GM19099 (cell line): ENCODE measurements around the gene ADCY2.

Experiments
- POLR2A ChIP-seq: IDR thresholded peaks from 3 replicates; pipeline ENCODE4 v1.6.1; 2011; ENCODE audit warnings: low read depth; ENCODE audit not compliant: insufficient read length; ENCODE audit errors: extremely low read depth

ADCY2 gene

DNA sequence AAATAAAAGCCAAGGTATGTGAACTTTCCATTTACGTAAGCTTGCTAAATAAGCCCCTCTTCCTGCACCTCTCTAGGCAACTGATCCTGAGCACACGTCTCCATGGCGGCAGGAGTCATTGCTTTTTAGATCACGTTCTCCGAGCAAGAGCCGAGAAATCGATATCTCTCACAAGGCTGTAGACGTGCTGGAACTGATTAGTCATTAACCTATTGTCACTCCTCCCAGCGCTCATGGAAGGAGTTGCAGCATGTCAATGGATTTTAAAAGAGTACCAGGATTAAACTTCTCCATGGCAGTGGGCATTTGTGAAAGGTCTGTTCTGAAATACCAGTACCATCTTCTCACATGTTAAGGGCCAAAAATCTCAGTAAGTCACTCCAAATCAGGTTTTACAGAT, 4.7 kb upstream of the ADCY2 start:
- no peak for TF ChIP-seq POLR2A

DNA sequence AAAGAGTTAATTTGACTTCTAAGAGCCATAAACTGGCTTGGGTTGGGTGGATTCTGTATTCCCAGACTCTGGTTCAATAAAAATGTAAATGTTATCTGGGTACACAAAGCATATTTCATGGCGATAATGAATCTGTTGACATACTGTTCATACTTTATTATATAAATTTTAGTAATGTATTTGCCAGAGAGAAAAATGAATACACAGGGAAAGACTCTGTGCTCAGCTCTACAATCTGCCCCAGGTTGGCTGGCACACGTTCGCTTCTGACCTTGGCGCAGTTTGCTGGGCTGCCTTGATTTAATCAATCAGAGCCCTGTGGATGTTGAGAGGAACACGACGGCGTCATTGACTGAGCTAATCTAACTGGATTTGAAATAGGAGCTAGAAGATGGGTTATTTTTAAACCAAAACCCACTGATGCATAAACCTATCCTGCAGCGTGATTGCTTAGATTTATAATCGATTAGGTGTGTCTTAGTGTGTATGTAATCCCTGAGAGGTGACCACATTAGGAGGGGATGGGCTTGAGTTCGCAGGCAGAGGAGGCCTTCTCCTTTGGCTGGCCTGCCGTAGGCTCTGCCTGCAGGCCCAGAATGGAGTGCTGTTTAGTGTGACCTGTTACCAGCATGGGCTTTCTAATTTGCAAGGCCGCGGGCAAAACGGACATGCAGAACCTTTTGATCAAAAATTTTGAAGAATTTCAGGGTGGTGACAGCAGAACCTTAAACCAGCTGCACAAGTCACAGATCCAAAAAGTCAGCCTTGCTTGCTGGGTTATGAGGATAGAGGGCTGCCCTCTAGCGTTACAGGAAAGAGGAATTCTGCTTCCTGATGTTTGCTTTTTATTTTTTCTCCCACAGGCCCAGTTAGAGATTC, 3.9 kb upstream of the ADCY2 start:
- no peak for TF ChIP-seq POLR2A

DNA sequence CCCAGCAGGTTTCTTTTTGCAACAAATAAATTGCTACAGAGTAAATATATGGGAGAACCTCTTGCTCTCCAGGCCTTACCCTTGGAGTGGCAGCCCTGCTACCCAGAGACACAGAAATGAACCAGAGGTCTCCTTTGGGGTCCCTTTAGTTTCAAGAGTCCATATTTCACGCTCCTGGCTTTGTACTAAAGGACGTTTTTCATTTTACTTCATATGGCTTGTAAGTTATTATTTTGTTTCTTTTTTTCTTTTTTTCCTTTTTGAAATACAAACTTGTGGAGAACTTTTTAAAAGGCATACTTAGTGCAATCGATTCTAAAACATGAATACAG, 3.3 kb upstream of the ADCY2 start:
- TF ChIP-seq POLR2A = no peak

DNA sequence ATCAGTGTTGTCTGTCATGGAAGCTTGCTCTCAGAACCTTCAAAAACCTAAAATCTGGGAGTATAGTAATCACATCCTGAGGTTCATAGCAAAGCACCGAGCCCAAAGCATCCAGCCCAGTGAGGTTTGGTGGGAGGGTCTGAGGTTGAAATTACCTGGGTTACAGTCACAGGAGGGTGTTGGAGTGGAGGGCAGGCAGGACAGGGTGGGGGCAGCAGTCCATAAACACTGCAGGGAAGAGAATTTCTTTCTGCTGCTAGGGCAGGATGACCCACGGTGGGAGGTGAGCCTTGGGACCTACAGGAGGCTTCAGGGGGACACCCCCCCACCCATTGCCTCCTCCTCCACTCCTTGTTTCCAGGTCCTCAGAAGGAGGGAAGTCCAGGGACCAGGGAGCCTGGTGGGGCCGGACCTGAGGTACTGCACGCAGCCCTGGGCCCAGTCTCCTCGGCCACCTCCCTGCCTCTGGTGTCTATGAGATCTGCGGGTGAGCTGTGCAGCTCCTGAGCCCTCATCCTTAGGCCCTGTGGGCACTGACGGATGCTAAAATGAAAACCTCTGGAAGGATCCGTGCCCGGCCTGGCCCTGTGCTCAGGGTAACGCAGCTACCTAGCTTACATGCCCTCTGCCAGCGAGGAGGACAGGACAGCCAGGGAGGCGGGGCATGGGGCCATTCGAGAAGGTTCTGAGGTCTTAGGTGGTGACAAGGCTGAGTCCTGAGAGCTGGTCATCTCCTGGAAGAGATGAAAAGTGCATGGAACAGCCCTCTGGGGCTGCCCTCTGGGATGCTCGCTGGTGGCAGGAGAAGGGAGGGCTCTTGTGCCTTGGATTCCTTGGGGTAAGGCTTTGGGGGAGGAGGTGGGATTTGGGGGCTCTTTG, 1.8 kb upstream of the ADCY2 start:
- TF ChIP-seq POLR2A = no peak

DNA sequence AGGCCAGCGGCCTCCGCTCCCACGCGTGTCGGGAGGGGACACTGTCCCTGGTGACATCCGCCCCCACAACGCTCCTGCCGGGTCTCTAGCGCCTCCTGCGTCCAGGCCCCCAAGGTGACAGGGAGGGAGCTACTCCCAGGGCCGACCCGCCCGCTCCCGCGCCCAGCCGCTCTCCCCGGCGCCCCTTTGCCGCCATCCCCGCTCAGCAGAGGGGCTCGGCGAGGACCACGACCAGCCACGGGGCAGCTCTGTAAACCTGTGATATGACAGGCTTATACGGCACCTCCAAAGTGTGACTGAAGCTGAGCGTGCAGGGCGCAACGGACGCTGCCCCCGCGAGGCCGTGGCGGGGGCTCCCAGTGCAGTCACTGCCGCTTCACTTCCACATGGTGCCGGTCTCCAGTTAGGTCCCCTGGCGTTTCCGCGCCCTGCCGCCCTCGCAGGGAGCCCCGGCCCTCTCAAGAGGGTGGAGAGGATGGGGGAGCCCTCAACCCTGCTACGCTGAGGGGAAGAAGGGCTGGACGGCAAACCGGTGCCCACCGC, 978 bp upstream of the ADCY2 start:
- TF ChIP-seq POLR2A = no peak

DNA sequence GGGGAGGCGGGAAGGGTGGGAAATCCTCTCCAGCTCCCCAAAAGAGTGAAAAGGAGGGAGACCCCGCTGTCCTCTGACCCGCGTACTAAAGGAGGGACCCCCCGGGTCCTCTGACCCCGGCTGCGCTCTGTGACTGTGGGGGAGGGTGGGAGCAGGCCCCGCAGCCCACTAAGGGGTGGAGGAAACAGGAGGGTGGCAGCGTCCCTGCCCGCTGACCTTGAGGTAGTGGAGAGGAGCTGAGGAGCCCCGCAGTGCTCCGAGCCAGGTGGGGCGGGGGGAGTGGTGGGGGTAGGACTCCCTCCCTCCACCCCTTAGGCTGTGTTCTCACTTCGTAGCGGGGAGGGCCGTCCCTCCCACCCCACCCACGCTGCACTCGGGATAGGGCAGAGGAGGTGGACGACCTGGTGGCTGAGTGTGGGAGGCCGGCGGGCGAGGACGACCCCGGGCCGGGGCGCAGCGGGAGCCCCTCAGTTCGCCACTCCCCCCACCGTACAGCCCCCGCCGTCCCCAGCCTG, 449 bp upstream of the ADCY2 start:
- no peak for TF ChIP-seq POLR2A

DNA sequence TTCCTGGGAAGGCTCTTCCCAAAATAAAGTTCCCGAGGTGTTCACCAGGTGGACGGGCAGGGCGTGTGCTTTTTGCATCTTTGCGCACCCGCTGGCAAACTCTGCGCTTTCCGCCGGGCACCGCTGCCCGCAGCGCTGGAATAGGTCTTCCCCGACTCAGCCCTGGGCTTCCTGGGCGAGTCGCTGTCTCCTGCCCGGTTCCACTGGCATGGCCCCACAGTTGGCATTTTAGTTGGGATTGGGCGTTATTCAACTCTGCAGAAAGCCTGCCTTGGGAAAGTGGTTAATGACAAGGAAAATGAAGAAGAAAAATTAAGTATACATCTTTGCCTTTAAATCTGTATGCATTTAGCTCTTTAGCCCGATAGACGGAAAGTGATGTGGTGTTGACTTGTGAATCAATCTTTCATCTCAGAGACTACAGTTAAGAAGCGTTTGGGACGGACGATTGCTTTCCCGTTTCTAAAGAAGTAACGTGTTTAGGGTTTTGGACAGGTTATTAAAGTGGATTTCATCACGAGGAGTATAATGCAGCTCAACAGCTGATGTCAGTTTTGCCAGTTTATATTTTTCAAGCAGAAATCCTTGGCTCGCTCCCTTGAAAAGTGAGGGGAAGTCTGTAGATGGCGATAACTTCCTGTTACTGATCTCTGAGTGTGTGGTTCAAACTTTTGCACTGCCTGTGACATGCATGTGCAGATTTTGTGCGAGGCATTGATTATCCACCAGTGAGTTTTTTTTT, 946 bp downstream of the ADCY2 start:
- no peak for TF ChIP-seq POLR2A

DNA sequence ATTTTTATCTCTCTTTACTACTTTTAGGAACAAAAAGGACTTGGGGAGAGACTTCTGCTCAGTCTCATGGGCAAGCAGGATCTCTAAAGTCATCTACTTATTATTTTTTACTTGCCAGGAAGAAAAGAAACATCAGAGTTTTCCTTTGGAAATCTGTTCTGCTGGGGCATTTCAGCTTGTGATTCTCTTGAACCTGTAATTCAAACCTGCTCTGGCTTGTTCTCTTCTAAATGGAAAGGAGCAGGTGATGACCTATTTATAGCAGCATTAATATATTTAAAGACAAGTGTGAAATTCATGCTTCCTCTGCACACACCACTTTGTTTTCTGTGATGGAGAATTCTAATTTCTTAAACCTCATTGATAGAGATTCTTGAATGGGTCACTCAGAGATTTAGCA, 2.0 kb downstream of the ADCY2 start:
- TF ChIP-seq POLR2A = no peak

DNA sequence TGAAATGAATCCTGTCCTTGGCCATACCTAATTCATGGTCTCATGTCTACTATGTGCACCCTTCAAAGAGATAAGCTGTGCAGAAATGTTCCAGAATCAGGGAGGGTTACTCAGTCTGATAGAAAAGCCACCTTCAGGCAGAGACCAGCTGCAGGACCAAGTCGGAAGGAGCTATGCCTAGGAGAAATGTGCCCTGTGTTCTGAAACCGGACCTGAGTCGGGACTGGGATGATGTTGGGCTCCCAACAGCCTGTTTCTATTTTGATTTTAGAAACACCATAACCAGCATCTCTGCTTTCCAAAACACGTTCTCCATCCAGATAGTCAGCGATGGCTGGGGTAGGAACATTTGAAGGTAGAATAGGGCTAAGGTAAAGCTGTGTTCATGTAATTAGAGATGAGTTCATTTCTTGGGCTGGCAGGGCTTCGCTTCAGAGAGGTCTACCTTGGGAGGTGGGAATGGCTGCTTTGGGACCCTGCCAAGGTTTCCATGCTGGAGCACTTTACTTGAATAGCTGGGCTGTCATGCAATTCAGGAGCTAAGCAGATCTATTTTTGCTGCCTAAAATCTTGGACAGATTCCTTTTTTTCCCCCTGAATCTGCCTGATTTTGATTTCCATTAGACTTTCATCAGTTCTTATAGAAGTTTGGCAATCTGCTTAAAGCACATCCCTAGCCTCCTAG, 2.8 kb downstream of the ADCY2 start:
- no peak for TF ChIP-seq POLR2A

DNA sequence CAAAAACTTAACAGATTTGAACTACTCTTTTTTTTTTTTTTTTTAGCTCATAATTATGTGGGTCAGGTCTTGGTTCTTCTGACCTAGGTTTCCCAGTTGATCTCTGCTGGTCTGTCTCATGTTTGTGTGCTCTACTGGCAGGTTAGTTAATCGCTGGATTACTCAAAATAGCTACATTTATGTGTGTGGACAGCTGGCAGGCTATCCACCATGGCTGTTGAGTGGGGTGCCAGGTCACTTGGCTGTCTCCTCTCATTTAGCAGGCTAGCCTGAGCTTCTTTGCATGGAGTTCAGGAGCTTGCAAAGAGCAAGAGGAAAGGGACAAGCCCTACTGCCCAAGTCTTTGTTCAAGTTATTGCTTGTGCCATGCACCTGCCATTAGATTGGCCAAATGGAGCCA, 9.3 kb downstream of the ADCY2 start:
- no peak for TF ChIP-seq POLR2A

DNA sequence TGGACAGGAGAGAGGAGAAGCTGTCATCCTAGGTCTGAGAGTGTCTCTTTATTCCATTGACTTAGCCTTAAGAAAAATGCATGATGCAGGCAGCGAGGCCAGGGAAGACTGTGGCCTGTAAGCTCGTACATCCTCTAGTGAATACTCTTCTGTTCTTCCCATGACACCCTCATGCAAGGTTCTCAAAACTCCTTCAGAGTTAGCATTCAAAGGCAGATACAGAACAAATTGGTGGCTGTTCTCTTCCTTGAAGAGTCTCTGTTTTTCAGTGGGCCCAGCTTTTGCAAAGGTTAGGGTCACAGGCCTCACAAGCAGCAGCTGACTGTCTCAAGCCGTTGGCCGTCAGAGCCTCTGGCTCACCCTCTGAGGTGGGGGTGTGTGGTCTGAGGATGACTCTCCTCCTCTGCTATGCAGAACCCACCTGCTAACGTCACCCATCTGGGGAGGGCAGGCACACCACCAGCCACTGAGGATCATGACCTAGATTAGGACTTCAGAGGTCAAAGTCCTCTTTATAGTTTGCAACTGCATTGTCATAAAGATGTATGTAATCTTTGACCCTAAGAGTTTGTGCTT, 15.1 kb downstream of the ADCY2 start:
- TF ChIP-seq POLR2A = no peak

DNA sequence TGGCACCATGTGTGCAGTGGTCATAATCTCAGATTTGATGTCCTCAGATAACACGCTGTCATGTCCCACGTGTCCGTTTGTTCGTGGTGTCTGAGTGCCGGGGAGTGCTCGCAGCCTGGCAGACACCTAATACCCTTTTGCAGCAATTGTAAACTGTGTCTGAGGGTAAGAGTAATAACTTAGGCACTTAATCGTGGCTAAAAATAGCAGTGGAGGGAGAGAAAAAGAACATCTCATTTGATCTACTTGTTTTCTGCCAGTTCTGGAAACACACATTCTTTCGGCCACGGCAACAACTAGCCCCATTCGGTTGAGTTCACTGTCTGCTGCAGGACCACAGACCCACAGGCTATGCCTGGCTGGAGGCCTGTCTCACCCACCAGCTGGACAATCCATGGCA, 16.5 kb downstream of the ADCY2 start:
- TF ChIP-seq POLR2A = no peak

DNA sequence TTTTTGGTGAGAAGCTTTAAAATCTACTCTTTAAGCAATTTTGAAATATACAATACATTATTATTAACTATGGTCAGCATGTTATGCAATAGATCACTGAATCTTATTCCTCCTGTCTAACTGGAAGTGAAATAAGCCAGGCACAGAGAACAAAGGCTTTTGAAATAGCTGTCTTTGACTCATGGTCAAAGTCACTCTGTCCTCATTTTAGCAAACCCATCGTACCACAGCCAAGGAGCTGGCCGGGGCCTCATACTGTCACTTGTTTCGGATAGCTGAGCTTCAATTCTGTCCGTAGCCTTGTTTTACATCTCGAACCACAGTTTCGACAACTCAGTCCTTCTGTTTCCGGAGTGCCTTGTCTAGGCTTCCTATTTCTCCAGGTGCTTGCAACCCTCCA, 19.2 kb downstream of the ADCY2 start:
- TF ChIP-seq POLR2A = no peak
